Measurements from ENCODE around the gene MAS1L. TPM values are rescaled to one million over a fixed set of nuclear protein-coding genes. Genes with fewer than 3 reads are reported as not detected.
A peak's percentile ranks its signal among the peaks of the same experiment; 100 is the strongest.

MAS1L gene
- total RNA-seq, 3 donors from 2014 or later (not counting 1 experiment from before 2014, with no cell fraction given): not detected

DNA sequence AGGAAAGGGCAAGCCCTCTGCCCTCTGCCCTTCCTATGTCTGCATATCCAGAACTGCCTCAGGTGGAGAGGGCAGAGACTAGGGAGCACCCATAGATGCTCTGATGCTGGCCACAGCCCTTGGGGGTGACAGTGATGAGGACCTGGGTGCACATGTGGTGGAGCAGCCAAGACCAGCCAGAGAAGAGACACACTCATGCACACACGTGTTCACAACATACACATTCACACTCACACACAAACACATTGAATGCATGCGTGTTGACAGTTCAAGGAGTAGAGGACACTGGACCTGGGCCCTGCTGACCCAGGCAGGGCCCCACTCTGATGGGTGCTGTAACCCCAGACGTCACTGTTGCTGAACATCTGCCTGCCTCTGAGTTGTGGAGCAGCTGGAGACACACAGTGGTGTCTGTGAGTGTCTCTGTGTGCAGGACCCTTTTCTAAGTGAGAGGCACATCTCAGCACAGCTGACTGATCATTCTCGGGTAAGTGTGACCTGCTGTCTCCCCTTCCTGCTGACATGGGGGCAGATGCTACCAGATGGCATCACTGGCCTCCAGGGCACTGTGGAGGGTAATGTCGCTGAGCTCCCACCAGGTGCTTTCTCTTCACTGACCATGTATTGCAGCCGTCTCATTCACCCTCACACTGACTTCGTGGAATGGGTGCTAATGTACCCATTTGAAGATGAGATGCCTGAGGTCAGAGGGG lies 30.1 kb upstream of the MAS1L start:
- no peaks in the 10 kb centered on the region for H3K9me3 Mint-ChIP-seq
- no peaks in the 10 kb centered on the region for H3K36me3 Mint-ChIP-seq
- ATAC-seq (peak in 1 of 3 donors; percentile 31), DNase-seq (no peak)
- H3K4me3 Mint-ChIP-seq: no peak overlapping the region
- Histone ChIP-seq H3K9me3 (ENCODE audit: control insufficient read depth, insufficient read depth, low read length) (no peaks in the 10 kb centered on the region), H3K27me3 (ENCODE audit: control insufficient read depth, insufficient read depth, low read length) (no peaks in the 10 kb centered on the region), H3K36me3 (ENCODE audit: control insufficient read depth, insufficient read depth, low read length) (no peaks in the 10 kb centered on the region), H3K27ac (ENCODE audit: low read length) (no peak overlapping the region), H3K4me3 (ENCODE audit: low read length) (no peak overlapping the region), H3K4me1 (ENCODE audit: control insufficient read depth, insufficient read depth, low read length) (no peaks in the 10 kb centered on the region)
- TF ChIP-seq, protein P1, sequence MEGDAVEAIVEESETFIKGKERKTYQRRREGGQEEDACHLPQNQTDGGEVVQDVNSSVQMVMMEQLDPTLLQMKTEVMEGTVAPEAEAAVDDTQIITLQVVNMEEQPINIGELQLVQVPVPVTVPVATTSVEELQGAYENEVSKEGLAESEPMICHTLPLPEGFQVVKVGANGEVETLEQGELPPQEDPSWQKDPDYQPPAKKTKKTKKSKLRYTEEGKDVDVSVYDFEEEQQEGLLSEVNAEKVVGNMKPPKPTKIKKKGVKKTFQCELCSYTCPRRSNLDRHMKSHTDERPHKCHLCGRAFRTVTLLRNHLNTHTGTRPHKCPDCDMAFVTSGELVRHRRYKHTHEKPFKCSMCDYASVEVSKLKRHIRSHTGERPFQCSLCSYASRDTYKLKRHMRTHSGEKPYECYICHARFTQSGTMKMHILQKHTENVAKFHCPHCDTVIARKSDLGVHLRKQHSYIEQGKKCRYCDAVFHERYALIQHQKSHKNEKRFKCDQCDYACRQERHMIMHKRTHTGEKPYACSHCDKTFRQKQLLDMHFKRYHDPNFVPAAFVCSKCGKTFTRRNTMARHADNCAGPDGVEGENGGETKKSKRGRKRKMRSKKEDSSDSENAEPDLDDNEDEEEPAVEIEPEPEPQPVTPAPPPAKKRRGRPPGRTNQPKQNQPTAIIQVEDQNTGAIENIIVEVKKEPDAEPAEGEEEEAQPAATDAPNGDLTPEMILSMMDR (IDR thresholded peaks at IDR 0.05): no peak
- 86% methylated on average over 7 of the region's 7 CpGs for WGBS (ENCODE audit: insufficient coverage)
- peaks cover 0 to 5% of the 10 kb centered on the region in 2 donors for H3K27me3 Mint-ChIP-seq (ENCODE audit: low read depth in 2 of 2)
- intact Hi-C loops (cut with micrococcal nuclease): no loop called here
- no peak overlapping the region for H3K27ac Mint-ChIP-seq
- peaks cover 10 to 14% of the 10 kb centered on the region in 2 donors for H3K4me1 Mint-ChIP-seq

DNA sequence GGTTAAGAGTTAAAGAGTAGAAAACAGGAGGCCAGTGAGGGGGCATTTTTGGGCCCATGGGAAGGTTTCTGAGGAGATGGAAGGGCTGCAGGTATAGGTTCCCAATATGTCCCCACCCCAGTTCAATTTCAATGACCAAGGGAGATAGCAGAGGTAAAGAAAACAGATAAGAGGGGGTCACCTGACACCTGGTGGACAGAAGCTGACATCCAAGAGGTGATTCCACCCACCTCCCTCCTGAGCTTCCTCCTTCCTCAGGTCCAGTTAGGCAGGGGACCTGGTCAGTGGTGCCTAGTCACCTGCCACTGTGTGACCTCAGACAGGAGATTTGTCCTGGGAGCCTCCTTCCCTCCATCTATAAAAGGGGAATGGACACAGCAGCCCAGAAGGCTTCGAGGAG lies 29.5 kb upstream of the MAS1L start:
- 92% methylated on average over 1 of the region's 1 CpG for WGBS (ENCODE audit: insufficient coverage)
- Histone ChIP-seq H3K27ac (ENCODE audit: low read length) (no peak overlapping the region), H3K36me3 (ENCODE audit: control insufficient read depth, insufficient read depth, low read length) (no peaks in the 10 kb centered on the region), H3K27me3 (ENCODE audit: control insufficient read depth, insufficient read depth, low read length) (no peaks in the 10 kb centered on the region), H3K4me1 (ENCODE audit: control insufficient read depth, insufficient read depth, low read length) (no peaks in the 10 kb centered on the region), H3K4me3 (ENCODE audit: low read length) (no peak overlapping the region), H3K9me3 (ENCODE audit: control insufficient read depth, insufficient read depth, low read length) (no peaks in the 10 kb centered on the region)
- intact Hi-C loops (cut with micrococcal nuclease): no loop called here
- H3K36me3 Mint-ChIP-seq: no peaks in the 10 kb centered on the region
- no peak overlapping the region for H3K27ac Mint-ChIP-seq
- no peaks in the 10 kb centered on the region for H3K9me3 Mint-ChIP-seq
- H3K4me3 Mint-ChIP-seq: no peak overlapping the region
- H3K27me3 Mint-ChIP-seq (ENCODE audit: low read depth in 2 of 2): peaks cover 0 to 5% of the 10 kb centered on the region in 2 donors
- DNase-seq: no peak
- TF ChIP-seq, protein P1 (IDR thresholded peaks at IDR 0.05): no peak
- peaks cover 10 to 14% of the 10 kb centered on the region in 2 donors for H3K4me1 Mint-ChIP-seq
- no peak for ATAC-seq

DNA sequence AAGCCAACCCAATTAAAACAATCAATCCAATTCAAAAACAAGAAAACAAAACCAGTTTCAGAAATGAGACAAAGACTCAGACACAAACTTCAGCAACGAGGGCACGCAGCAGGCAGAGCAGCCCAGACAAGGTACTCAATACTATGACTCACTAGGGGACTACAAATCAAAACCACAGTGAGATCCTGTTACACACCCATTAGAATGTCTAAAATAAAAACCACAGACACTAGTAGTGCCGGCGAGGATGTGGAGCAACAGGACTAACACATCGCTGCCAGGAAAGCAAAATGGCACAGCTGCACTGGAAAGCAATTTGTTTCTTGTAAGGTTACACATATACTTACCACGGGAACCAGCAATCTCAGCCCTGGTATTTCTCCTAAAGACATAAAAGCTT lies 28.4 kb upstream of the MAS1L start:
- ATAC-seq (peak; percentile 73 to 94 (median 88)), DNase-seq (peak in 1 of 2 donors; percentile 39)
- no peaks in the 10 kb centered on the region for H3K9me3 Mint-ChIP-seq
- no peak overlapping the region for H3K4me3 ChIP-seq (ENCODE audit: low read length)
- H3K27ac Mint-ChIP-seq: no peak overlapping the region
- H3K4me1 ChIP-seq (ENCODE audit: control insufficient read depth, insufficient read depth, low read length): no peaks in the 10 kb centered on the region
- no peak overlapping the region for H3K4me3 Mint-ChIP-seq
- intact Hi-C loops (cut with micrococcal nuclease): no loop called here
- H3K27me3 Mint-ChIP-seq (ENCODE audit: low read depth in 2 of 2): peaks cover 1 to 5% of the 10 kb centered on the region in 2 donors
- TF ChIP-seq, protein P1 (IDR thresholded peaks at IDR 0.05): no peak
- no peaks in the 10 kb centered on the region for H3K36me3 Mint-ChIP-seq
- peaks cover 10 to 14% of the 10 kb centered on the region in 2 donors for H3K4me1 Mint-ChIP-seq
- H3K27ac ChIP-seq (ENCODE audit: low read length): no peak overlapping the region
- no peaks in the 10 kb centered on the region for H3K27me3 ChIP-seq (ENCODE audit: control insufficient read depth, insufficient read depth, low read length)
- WGBS (ENCODE audit: insufficient coverage): 7% methylated on average over 6 of the region's 6 CpGs
- no peaks in the 10 kb centered on the region for H3K36me3 ChIP-seq (ENCODE audit: control insufficient read depth, insufficient read depth, low read length)
- H3K9me3 ChIP-seq (ENCODE audit: control insufficient read depth, insufficient read depth, low read length): no peaks in the 10 kb centered on the region

Data from natural killer cell (primary cell).